ENCODE results near the gene WDR27.
A peak's percentile ranks its signal among the peaks of the same experiment; 100 is the strongest.

The WDR27 gene

GRCh38 chr6:169719117-169719516, 17.3 kb upstream of the WDR27 start:
- no peak for ATAC-seq
- TF ChIP-seq ZC3H10 (CRISPR knock-in tag; IDR thresholded peaks at IDR 0.05) (no peak), ISL1 (CRISPR knock-in tag; IDR thresholded peaks at IDR 0.05) (peak; percentile 78), ARNTL (CRISPR knock-in tag; IDR thresholded peaks at IDR 0.05; ENCODE audit: borderline replicate concordance, low read depth) (no peak), ESRRG (CRISPR knock-in tag; IDR thresholded peaks at IDR 0.05) (no peak), ZNF8 (CRISPR knock-in tag; IDR thresholded peaks at IDR 0.05) (no peak)
- TF ChIP-seq, protein P1, sequence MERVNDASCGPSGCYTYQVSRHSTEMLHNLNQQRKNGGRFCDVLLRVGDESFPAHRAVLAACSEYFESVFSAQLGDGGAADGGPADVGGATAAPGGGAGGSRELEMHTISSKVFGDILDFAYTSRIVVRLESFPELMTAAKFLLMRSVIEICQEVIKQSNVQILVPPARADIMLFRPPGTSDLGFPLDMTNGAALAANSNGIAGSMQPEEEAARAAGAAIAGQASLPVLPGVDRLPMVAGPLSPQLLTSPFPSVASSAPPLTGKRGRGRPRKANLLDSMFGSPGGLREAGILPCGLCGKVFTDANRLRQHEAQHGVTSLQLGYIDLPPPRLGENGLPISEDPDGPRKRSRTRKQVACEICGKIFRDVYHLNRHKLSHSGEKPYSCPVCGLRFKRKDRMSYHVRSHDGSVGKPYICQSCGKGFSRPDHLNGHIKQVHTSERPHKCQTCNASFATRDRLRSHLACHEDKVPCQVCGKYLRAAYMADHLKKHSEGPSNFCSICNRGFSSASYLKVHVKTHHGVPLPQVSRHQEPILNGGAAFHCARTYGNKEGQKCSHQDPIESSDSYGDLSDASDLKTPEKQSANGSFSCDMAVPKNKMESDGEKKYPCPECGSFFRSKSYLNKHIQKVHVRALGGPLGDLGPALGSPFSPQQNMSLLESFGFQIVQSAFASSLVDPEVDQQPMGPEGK (CRISPR knock-in tag; IDR thresholded peaks at IDR 0.05; ENCODE audit: borderline replicate concordance): no peak

GRCh38 chr6:169714595-169714994, 12.8 kb upstream of the WDR27 start:
- ATAC-seq: no peak

More at GRCh38 chr6:169714595-169714994, 12.8 kb upstream of the WDR27 start:
- TF ChIP-seq ZFP3 (CRISPR knock-in tag; IDR thresholded peaks at IDR 0.05) (no peak), BACH2 (CRISPR knock-in tag; IDR thresholded peaks at IDR 0.05; ENCODE audit: borderline replicate concordance) (no peak), ZC3H10 (CRISPR knock-in tag; IDR thresholded peaks at IDR 0.05) (no peak), ZNF70 (CRISPR knock-in tag; IDR thresholded peaks at IDR 0.05) (no peak), ARNTL (CRISPR knock-in tag; IDR thresholded peaks at IDR 0.05; ENCODE audit: borderline replicate concordance, low read depth) (no peak), GLIS3 (CRISPR knock-in tag; IDR thresholded peaks at IDR 0.05) (no peak), PPARA (CRISPR knock-in tag; IDR thresholded peaks at IDR 0.05; ENCODE audit: borderline replicate concordance) (no peak), ZNF8 (CRISPR knock-in tag; IDR thresholded peaks at IDR 0.05) (no peak), CSDC2 (CRISPR knock-in tag; IDR thresholded peaks at IDR 0.05) (no peak), SNAI2 (CRISPR knock-in tag; IDR thresholded peaks at IDR 0.05) (no peak), ZNF565 (CRISPR knock-in tag; conservative IDR thresholded peaks at IDR 0.05; ENCODE audit: low read depth) (no peak), TOX (CRISPR knock-in tag; IDR thresholded peaks at IDR 0.05; ENCODE audit: borderline replicate concordance) (no peak), POU6F1 (CRISPR knock-in tag; IDR thresholded peaks at IDR 0.05; ENCODE audit: borderline replicate concordance, low read depth) (no peak), ISL1 (CRISPR knock-in tag; IDR thresholded peaks at IDR 0.05) (no peak), TCF4 (CRISPR knock-in tag; IDR thresholded peaks at IDR 0.05; ENCODE audit: borderline replicate concordance) (no peak), CREB5 (CRISPR knock-in tag; IDR thresholded peaks at IDR 0.05; ENCODE audit: low read depth) (no peak), RARB (CRISPR knock-in tag; IDR thresholded peaks at IDR 0.05) (no peak), TSHZ2 (CRISPR knock-in tag; IDR thresholded peaks at IDR 0.05) (no peak)
- TF ChIP-seq, protein P2, sequence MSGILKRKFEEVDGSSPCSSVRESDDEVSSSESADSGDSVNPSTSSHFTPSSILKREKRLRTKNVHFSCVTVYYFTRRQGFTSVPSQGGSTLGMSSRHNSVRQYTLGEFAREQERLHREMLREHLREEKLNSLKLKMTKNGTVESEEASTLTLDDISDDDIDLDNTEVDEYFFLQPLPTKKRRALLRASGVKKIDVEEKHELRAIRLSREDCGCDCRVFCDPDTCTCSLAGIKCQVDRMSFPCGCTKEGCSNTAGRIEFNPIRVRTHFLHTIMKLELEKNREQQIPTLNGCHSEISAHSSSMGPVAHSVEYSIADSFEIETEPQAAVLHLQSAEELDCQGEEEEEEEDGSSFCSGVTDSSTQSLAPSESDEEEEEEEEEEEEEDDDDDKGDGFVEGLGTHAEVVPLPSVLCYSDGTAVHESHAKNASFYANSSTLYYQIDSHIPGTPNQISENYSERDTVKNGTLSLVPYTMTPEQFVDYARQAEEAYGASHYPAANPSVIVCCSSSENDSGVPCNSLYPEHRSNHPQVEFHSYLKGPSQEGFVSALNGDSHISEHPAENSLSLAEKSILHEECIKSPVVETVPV (CRISPR knock-in tag; IDR thresholded peaks at IDR 0.05): no peak
- TF ChIP-seq, protein P1 (CRISPR knock-in tag; IDR thresholded peaks at IDR 0.05; ENCODE audit: borderline replicate concordance): no peak
